MCF 10A (cell line): ENCODE measurements around the gene CCDC74B. TPM values are rescaled to one million over a fixed set of nuclear protein-coding genes. Genes with fewer than 3 reads are reported as not detected.
"Not testable (repeated sequence)": the region's sequence is repeated elsewhere in the genome, so short reads cannot be mapped to it uniquely, and the experiment has no call there.

ENCODE experiments used
- BruUV-seq: library from RNA; stranded (reverse); fragments of 400-500 nt; replicated peaks from 2 replicates; lab custom pipeline; 2021; lab: Mats Ljungman, UMichigan
- CTCF ChIA-PET: fragments of 300-600 bp; sonication (Branson Sonifier 250); formaldehyde crosslinking; extraction: SDS; loops from one replicate; lab custom pipeline; 2021; ENCODE audit warnings: antibody characterized with exemption, inconsistent platforms; lab: Yijun Ruan, JAX
- POLR2A ChIA-PET: fragments of 300-600, 350-650 bp; sonication (Branson Sonifier 250); formaldehyde crosslinking; extraction: SDS; loops from one replicate; lab custom pipeline; 2020; ENCODE audit warnings: antibody characterized with exemption, inconsistent platforms; lab: Yijun Ruan, JAX
- DNase-seq: peaks from one replicate; pipeline ENCODE4 v3.0.0-alpha.2; 2018; ENCODE audit not compliant: unreplicated experiment
- H3K27ac Mint-ChIP-seq: one replicate; pipeline ENCODE4 v1.8.0; 2022; ENCODE audit warnings: mild to moderate bottlenecking, low read depth, mixed read lengths; ENCODE audit not compliant: unreplicated experiment
- H3K27me3 Mint-ChIP-seq: one replicate; pipeline ENCODE4 v1.8.0; 2022; ENCODE audit warnings: mixed read lengths; ENCODE audit not compliant: insufficient read depth, unreplicated experiment
- H3K36me3 Mint-ChIP-seq: one replicate; pipeline ENCODE4 v1.8.0; 2022; ENCODE audit warnings: mild to moderate bottlenecking, moderate library complexity, mixed read lengths; ENCODE audit not compliant: insufficient read depth, unreplicated experiment
- H3K4me1 Mint-ChIP-seq: one replicate; pipeline ENCODE4 v1.8.0; 2022; ENCODE audit warnings: mixed read lengths; ENCODE audit not compliant: insufficient read depth, unreplicated experiment
- H3K4me3 Mint-ChIP-seq: one replicate; pipeline ENCODE4 v1.8.0; 2022; ENCODE audit warnings: mild to moderate bottlenecking, moderate library complexity, mixed read lengths; ENCODE audit not compliant: unreplicated experiment
- H3K9me3 Mint-ChIP-seq: one replicate; pipeline ENCODE4 v1.8.0; 2022; ENCODE audit warnings: mixed read lengths; ENCODE audit not compliant: unreplicated experiment
- intact Hi-C: fragments of 100-400 bp; cut with micrococcal nuclease; formaldehyde crosslinking; loops from 2 replicates; pipeline ENCODE4 v1.14.1; 2022
- total RNA-seq: library from RNA; stranded (reverse); gene quantifications from 2 replicates; pipeline ENCODE4 v1.2.3, GENCODE V29; 2022
- TF ChIP-seq, protein P1 (sequence below): fragments of 200-600 bp; IDR thresholded peaks from one replicate; pipeline ENCODE4 v1.8.0; 2022; ENCODE audit warnings: antibody characterized with exemption, mild to moderate bottlenecking; ENCODE audit not compliant: unreplicated experiment

CCDC74B gene
- total RNA-seq, 1 experiment from 2014 or later: not detected

DNA sequence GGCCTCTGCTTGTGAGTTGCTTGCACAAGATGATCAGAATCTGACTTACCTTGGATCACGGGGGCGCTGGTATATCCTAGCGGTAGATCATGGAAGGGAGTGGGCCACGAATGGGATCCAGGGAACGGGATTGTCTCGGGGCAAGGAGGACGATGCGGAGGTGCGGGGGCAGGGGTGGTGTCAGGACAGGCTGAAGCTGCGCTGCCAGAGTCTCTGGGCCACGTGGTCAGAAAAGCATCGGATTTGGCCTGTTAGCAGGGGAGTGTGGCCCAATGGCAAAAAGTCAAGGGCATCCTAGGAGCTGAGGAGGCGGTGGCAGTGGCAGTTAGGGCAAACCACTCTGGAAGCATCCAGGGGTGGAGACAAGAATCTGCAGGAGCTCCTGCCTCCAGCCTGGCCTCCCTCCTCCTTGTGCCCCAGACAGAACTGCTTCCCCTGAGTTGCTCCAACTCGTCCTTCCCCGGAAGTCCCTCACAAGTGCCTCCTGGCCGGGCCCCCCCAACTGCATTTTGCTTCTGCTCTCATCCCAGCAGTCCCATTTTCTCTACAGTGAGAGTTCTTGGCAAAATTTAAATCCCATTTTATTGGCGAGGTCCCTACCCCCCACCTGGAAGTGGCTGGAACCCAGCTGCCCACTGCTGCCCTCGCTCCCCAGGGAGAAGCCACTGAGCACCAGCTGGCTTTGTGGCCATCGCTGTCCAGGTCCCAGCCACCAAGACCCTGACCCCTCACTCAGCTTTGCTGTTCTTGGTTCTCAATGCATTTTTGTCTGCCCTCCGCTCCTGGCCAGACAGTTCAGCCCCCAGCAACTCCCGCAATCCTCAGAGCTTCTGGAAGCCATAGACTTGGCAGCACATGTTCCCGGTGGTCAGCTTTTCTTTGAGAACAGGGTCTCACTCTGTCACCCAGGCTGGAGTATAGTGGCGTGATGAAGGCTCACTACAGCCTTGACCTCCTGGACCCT, 5.6 kb upstream of the CCDC74B start:
- H3K27me3 Mint-ChIP-seq: no peaks in the 10 kb centered on the region
- no peak overlapping the region for H3K27ac Mint-ChIP-seq
- intact Hi-C loops: no loop called here
- BruUV-seq: no TSS peak
- TF ChIP-seq, protein P1, sequence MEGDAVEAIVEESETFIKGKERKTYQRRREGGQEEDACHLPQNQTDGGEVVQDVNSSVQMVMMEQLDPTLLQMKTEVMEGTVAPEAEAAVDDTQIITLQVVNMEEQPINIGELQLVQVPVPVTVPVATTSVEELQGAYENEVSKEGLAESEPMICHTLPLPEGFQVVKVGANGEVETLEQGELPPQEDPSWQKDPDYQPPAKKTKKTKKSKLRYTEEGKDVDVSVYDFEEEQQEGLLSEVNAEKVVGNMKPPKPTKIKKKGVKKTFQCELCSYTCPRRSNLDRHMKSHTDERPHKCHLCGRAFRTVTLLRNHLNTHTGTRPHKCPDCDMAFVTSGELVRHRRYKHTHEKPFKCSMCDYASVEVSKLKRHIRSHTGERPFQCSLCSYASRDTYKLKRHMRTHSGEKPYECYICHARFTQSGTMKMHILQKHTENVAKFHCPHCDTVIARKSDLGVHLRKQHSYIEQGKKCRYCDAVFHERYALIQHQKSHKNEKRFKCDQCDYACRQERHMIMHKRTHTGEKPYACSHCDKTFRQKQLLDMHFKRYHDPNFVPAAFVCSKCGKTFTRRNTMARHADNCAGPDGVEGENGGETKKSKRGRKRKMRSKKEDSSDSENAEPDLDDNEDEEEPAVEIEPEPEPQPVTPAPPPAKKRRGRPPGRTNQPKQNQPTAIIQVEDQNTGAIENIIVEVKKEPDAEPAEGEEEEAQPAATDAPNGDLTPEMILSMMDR: no peak
- no peak overlapping the region for H3K4me3 Mint-ChIP-seq
- no peaks in the 10 kb centered on the region for H3K9me3 Mint-ChIP-seq
- H3K4me1 Mint-ChIP-seq: no peaks in the 10 kb centered on the region
- ChIA-PET CTCF (no interaction called here), POLR2A (interaction anchor here (0.6 kb wide), 1 partner anchor 186 kb away, joined by 3 read pairs; no protein-coding TSS in a partner anchor)
- peaks cover 6% of the 10 kb centered on the region for H3K36me3 Mint-ChIP-seq
- DNase-seq: no peak

DNA sequence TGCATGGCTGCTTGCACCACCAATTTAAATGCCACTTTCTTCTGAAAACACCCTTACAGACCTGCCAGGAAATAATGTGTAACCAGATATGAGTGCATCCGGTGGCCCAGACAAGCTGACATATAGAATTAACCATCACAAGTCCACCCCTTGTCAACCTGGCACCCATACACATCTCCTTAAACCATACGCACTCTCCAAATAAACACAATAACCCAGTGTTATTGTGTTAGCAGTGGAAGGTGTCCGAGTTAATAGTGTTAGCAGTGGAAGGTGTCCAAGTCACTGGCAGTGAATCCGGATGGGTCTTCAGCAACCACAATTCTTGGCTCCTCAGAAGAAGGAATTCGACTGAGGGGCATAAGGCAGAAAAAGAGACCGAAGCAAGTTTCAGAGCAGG, 3.6 kb upstream of the CCDC74B start:
- H3K4me1 Mint-ChIP-seq, CTCF ChIA-PET, intact Hi-C loops, H3K27me3 Mint-ChIP-seq, H3K9me3 Mint-ChIP-seq, H3K4me3 Mint-ChIP-seq, DNase-seq, BruUV-seq, H3K27ac Mint-ChIP-seq, H3K36me3 Mint-ChIP-seq, POLR2A ChIA-PET: not testable (repeated sequence)

DNA sequence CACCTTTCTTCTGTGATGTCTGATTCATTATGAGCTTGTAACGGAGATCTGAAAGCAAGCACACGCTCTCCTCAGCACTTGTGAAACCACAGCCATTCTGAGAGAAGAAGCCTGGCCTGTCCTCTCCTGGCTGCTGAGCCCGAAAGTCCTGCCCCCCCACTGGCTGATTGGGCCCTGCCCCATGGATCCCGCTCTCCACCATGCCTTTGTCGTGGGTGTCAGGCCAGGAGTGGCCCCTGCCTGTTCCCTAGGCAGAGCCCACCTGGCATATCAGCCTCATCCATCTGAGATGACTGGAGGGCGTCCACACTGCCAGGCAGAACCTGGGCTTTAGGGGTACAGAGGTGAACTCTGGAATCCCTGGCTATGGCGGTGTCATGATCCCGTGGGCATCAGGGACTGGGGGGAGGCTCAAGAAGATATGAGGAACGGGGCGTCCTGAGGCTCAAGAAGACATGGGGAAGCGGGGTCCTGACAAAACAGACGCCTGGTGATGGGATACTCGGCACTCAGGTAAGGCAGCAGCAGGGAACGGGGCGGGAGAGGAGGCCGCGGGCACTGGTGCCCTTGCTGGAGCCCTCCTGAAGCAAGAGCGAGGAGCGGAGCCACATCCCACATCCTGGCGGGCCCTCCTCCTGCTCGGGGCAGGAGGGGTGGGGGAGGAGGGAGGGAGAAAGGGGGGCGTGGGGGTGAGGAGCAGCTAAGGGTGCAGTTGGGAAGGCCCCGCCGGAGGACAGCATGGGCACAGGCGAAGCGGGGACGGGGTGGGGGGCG, 1.5 kb downstream of the CCDC74B start:
- BruUV-seq, H3K27ac Mint-ChIP-seq, DNase-seq, H3K4me3 Mint-ChIP-seq, H3K4me1 Mint-ChIP-seq, H3K9me3 Mint-ChIP-seq, H3K27me3 Mint-ChIP-seq, intact Hi-C loops, H3K36me3 Mint-ChIP-seq: not testable (repeated sequence)
- CTCF ChIA-PET: interaction anchor here (0.6 to 0.7 kb wide), 2 partner anchors 10 to 204 kb away, joined by 3 read pairs; no protein-coding TSS in a partner anchor
- POLR2A ChIA-PET: interaction anchor here (0.7 kb wide), 1 partner anchor 187 kb away, joined by 3 read pairs; no protein-coding TSS in a partner anchor

DNA sequence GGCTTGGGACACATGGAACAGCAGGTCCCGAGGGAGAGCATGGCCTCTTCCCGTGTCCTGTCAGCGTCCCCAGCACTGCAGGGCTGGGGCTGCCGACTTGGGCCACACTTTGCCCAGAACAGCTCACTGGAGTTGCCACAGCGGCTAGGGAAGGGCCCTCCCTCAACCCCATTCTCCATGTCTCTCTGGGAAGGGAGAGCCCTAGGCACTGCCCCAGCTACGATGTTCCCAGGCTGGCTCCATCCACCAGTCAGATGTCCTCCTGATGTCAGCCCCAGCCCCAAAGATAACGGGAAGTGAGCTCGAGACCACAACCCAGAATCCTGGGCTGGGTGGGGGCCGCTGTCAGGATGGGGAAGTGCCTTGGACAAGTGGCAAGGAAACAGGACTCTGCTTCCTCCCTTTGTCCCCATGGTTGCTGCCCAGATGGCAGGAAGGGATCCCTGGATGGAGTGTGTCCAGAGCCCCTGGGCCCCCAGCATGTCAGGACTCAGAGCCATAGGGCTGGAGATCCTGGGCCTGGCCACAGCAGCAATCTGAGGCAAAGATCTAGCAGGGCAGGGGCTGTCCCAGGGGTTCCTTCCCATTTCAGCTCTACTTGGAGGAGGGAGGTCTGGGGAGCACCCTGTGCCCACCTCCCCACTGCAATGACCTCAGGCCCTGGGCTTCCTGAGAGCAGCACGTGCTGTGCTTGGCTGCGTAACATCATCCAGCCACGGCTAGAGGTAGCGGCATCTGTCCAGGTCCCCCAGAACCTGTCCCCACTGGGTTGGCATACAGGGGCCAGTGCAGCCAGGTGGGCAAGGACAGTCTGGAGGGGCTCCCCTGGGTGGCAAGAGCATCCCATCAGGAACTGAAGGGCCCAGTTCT, 2.3 kb downstream of the CCDC74B start:
- H3K36me3 Mint-ChIP-seq, H3K27ac Mint-ChIP-seq, H3K4me1 Mint-ChIP-seq, CTCF ChIA-PET, BruUV-seq, H3K9me3 Mint-ChIP-seq, H3K4me3 Mint-ChIP-seq, H3K27me3 Mint-ChIP-seq, intact Hi-C loops, DNase-seq: not testable (repeated sequence)
- POLR2A ChIA-PET: interaction anchor here (0.7 kb wide), 1 partner anchor 186 kb away, joined by 3 read pairs; no protein-coding TSS in a partner anchor

DNA sequence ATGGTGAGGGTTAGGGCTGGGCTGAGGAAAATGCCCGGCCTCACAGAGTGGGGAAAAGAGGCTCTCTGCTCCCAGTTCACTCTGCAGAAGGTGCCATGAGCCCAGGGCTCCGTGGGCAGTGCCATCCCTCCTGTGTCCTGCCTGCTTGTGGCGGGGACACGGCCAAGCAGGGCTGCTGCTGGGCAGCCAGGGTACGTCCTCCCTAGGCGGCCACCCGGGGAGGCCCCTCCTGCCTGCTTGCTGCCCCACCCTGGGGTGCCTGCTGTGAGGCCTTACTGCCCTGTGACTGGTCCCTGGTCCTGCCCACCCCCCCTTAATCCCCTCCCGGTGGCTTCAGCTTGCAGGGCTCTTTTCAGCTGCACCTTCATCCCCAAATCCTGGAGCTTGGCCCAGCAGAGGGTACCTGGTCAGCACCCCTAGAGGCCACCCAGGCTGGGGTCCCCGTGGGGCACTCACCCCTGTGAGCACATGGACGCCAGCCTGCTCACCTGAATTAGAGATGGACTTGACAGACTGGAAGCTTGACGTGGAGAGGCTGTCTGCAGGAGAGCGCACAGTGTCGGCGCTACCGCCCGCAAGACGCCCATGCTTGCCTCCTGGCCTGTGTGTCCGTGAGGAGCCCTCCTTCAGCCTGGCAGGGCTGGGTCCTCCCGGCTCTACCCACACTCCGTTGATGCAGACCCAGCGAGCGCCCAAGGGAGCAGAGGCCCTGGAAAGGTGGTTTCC, 3.1 kb downstream of the CCDC74B start:
- H3K27me3 Mint-ChIP-seq, intact Hi-C loops, POLR2A ChIA-PET, H3K9me3 Mint-ChIP-seq, BruUV-seq, H3K36me3 Mint-ChIP-seq, DNase-seq, H3K4me1 Mint-ChIP-seq, H3K4me3 Mint-ChIP-seq, CTCF ChIA-PET, H3K27ac Mint-ChIP-seq: not testable (repeated sequence)

DNA sequence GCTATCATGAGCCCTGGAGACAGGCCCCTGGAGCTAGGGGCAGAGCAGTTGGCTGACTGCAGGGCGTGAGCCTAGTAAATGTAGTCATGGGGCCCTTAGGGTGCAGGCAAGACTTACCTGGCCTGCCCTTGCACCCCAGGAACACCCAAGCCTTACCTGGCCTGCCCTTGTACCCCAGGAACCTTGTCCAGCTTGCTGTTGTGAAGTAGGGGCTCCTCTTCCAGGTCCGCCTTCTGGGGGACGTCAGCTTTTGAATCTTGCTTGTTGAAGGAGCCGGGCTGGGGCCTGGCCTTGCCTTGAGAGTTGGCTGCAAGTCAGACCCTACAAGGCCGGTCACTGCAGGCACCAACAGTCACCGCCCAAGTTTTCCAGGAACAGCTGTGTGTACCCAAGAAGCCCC, 3.9 kb downstream of the CCDC74B start:
- H3K9me3 Mint-ChIP-seq, DNase-seq, H3K27ac Mint-ChIP-seq, H3K4me3 Mint-ChIP-seq, CTCF ChIA-PET, BruUV-seq, POLR2A ChIA-PET, H3K4me1 Mint-ChIP-seq, intact Hi-C loops, H3K36me3 Mint-ChIP-seq, H3K27me3 Mint-ChIP-seq: not testable (repeated sequence)

DNA sequence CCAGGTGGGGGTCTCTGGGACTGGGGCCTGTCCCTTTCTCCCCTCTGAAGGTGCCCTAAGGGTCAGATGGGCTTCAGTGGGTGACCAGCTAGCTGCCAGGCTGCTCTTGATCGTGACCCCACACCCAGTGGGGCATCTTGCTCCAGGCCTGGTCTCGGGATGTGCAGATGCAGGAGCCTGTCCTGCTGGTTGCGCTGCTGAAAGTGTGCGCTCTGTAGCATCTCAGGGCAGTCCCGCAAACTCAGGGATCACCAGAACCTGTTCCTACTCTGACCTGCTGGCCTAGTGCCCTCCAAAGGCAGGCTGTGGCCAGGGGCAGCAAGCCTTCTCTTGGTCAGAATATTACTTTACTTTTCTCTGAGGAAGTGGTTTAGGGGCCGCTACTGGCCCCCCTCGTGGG, 4.4 kb downstream of the CCDC74B start:
- H3K9me3 Mint-ChIP-seq, H3K4me3 Mint-ChIP-seq, BruUV-seq, H3K27ac Mint-ChIP-seq, H3K36me3 Mint-ChIP-seq, DNase-seq, H3K27me3 Mint-ChIP-seq, H3K4me1 Mint-ChIP-seq, CTCF ChIA-PET, intact Hi-C loops, POLR2A ChIA-PET: not testable (repeated sequence)
